Spleen (tissue), 11 donors: Measurements from ENCODE around the gene FGGY. TPM values are rescaled to one million over a fixed set of nuclear protein-coding genes. Genes with fewer than 3 reads are reported as not detected.

Experiments
- DNase-seq: peaks from one replicate; pipeline ENCODE4 v3.0.0-alpha.2; 2020
- H3K27ac ChIP-seq, 8 donors: fragments of 200-600 bp; sonication (generic) in 7 of 8; 1 replicate in 4 of 8; 2 replicates in 4 of 8; pipeline versions ENCODE4 v1.5.0 to v1.8.0; 2016 to 2021; ENCODE audit warnings: inconsistent platforms in 4 of 8, mild to moderate bottlenecking in 4 of 8, moderate library complexity in 1 of 8
- H3K27me3 ChIP-seq, 7 donors: fragments of 200-600 bp; sonication (generic) in 6 of 7; replicated peaks in 1 of 7; 1 replicate in 4 of 7; 2 replicates in 3 of 7; pipeline versions ENCODE4 v1.5.0 to v1.8.0; 2016 to 2021; ENCODE audit warnings: inconsistent platforms in 3 of 7, mild to moderate bottlenecking in 1 of 7
- H3K36me3 ChIP-seq, 6 donors: fragments of 200-600 bp; sonication (generic) in 5 of 6; 1 replicate in 4 of 6; 2 replicates in 2 of 6; pipeline versions ENCODE4 v1.5.0 to v1.8.0; 2016 to 2021; ENCODE audit warnings: inconsistent platforms in 2 of 6
- H3K4me1 ChIP-seq, 6 donors: fragments of 200-600 bp; sonication (generic) in 5 of 6; 1 replicate in 3 of 6; 2 replicates in 3 of 6; pipeline versions ENCODE4 v1.5.0 to v1.8.0; 2016 to 2021; ENCODE audit warnings: inconsistent platforms in 3 of 6
- H3K4me3 ChIP-seq, 8 donors: fragments of 200-600 bp; sonication (generic) in 7 of 8; 1 replicate in 4 of 8; 2 replicates in 4 of 8; pipeline versions ENCODE4 v1.5.0 to v1.8.0; 2016 to 2021; ENCODE audit warnings: inconsistent platforms in 4 of 8, mild to moderate bottlenecking in 4 of 8, moderate library complexity in 2 of 8
- H3K9me3 ChIP-seq, 8 donors: fragments of 200-600 bp; sonication (generic) in 7 of 8; 1 replicate in 4 of 8; 2 replicates in 4 of 8; pipeline versions ENCODE4 v1.5.0 to v1.8.0; 2016 to 2021; ENCODE audit warnings: inconsistent platforms in 4 of 8
- POLR2A ChIP-seq, 3 donors: fragments of 450-650 bp; IDR thresholded peaks; one replicate each; pipeline ENCODE4 v1.5.1; 2017; ENCODE audit warnings: antibody characterized with exemption in 3 of 3, mild to moderate bottlenecking in 1 of 3
- POLR2AphosphoS5 ChIP-seq, 3 donors: sonication (generic); formaldehyde crosslinking; IDR thresholded peaks; one replicate each; pipeline ENCODE4 v1.5.1; 2017; ENCODE audit warnings: antibody characterized with exemption in 3 of 3
- WGBS, 5 donors: extraction: QIAGEN DNeasy Blood & Tissue Kit in 3 of 5; methylation state at CpG; one replicate each; pipeline versions ENCODE4 v1.1.5 to v1.1.7; 2013 to 2018; 5-methylcytosine and 5-hydroxymethylcytosine counted together
- intact Hi-C: fragments of 100-400 bp; cut with DNase I; formaldehyde crosslinking; loops from one replicate; pipeline ENCODE4 v1.15.0; 2023; ENCODE audit warnings: low total_unique reads
- polyA plus RNA-seq, 3 donors: library from polyadenylated mRNA; stranded (reverse); fragments of 200-250 nt; gene quantifications; one replicate each; pipeline ENCODE4 v1.2.1, GENCODE V29; 2013
- total RNA-seq, 7 donors: library from RNA; depleted of rRNA in 3 of 7; stranded (reverse); fragments of >200 nt in 3 of 7; fragmentation: NEBNext Ultra II Directional in 4 of 7; extraction: Animal tissue kit (Norgen Biotek cat#: 25700) in 4 of 7; gene quantifications; one replicate each; pipeline versions ENCODE4 v1.1.0 to v1.2.1, GENCODE V29; 2016 to 2021
- TF ChIP-seq, protein P1 (sequence below), 11 experiments: fragments of 200-600 bp in 7 of 11; fragments of 450-650 bp in 4 of 11; sonication (generic) in 4 of 11; IDR thresholded peaks in 8 of 11; conservative IDR thresholded peaks in 3 of 11; 1 replicate in 7 of 11; 2 replicates in 4 of 11; pipeline versions ENCODE4 v1.4.0 to v1.8.0; 2016 to 2021; ENCODE audit warnings: antibody characterized with exemption in 11 of 11, inconsistent platforms in 4 of 11, mild to moderate bottlenecking in 1 of 11
- donor health status: healthy with polysubstance abuse.
- donor health status: DM: no; HTN: no; CAD: no; lungs with moderate emphysema.
- donor health status: DM: no; HTN: no; CAD: no.
- donor health status: Bipolar disorder and iron deficiency.
- donor health status: healthy.
- donor health status: DM: no; HTN: no; CAD: no.
- donor health status: DM: yes; HTN: yes; CAD: no.

The FGGY gene
- total and polyA plus RNA-seq, 10 donors = 1.7 to 27.8 (median 13.2) TPM

DNA sequence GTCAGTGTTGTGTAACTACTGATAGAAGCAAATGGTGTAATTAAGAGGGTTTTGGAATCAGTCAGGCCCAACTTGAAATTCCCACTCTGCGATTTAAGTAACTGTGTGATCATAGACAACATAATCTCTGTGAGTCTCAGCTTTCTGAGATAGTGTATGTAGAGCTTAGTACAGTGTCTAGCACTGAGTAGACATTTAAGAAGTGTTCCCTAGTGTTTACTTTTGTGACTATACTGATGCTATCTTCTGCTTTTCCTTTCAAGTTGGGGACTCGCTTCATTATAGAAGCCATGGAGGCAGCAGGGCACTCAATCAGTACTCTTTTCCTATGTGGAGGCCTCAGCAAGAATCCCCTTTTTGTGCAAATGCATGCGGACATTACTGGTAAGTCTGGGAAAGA, 370.1 kb downstream of the FGGY start:
- H3K27me3 ChIP-seq = no peaks in the 10 kb centered on the region
- H3K4me1 ChIP-seq = peaks cover 0 to 8% (median 0%) of the 10 kb centered on the region in 6 donors
- TF ChIP-seq, protein P1, sequence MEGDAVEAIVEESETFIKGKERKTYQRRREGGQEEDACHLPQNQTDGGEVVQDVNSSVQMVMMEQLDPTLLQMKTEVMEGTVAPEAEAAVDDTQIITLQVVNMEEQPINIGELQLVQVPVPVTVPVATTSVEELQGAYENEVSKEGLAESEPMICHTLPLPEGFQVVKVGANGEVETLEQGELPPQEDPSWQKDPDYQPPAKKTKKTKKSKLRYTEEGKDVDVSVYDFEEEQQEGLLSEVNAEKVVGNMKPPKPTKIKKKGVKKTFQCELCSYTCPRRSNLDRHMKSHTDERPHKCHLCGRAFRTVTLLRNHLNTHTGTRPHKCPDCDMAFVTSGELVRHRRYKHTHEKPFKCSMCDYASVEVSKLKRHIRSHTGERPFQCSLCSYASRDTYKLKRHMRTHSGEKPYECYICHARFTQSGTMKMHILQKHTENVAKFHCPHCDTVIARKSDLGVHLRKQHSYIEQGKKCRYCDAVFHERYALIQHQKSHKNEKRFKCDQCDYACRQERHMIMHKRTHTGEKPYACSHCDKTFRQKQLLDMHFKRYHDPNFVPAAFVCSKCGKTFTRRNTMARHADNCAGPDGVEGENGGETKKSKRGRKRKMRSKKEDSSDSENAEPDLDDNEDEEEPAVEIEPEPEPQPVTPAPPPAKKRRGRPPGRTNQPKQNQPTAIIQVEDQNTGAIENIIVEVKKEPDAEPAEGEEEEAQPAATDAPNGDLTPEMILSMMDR (IDR thresholded peaks at IDR 0.05 in 8 of 11, conservative IDR thresholded peaks at IDR 0.05 in 3 of 11) = no peak
- no peak for TF ChIP-seq POLR2A (IDR thresholded peaks at IDR 0.05)
- TF ChIP-seq POLR2AphosphoS5 (IDR thresholded peaks at IDR 0.05) = no peak
- H3K27ac ChIP-seq = no peak overlapping the region
- intact Hi-C loops = no loop called here
- no peaks in the 10 kb centered on the region for H3K9me3 ChIP-seq
- H3K36me3 ChIP-seq = no peaks in the 10 kb centered on the region
- WGBS, 5 donors = 91 to 97% (median 91%) methylated on average over 3 of the region's 3 CpGs
- H3K4me3 ChIP-seq = no peak overlapping the region
- no peak for DNase-seq

DNA sequence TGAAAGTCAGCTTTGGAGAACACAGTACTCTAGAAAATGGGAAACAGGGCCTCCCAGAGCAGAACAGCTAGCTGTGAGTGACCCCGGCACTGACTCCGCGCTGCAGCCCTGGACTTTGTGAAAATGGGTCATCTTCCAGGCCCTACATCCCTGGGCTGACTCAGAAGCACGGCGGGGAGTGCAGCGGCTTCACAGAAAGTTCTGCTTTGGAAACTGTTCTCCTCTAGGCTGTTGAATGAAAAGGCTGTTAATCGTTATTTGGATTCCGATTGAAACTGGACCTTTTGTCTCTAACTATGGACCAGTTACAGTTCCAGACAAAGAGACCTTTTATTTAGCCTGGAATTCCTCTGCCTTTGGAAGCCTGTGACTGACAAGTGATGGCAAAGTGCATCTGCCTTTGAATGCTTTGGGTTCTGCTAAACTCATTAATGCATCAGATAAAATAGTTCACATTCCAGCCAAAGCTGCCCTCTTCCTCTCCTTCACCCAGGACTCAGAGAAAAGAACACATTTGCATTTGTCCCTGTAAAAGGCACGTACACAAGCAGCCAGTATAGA, 372.9 kb downstream of the FGGY start:
- WGBS, 5 donors = 73 to 90% (median 83%) methylated on average over 9 of the region's 9 CpGs

DNA sequence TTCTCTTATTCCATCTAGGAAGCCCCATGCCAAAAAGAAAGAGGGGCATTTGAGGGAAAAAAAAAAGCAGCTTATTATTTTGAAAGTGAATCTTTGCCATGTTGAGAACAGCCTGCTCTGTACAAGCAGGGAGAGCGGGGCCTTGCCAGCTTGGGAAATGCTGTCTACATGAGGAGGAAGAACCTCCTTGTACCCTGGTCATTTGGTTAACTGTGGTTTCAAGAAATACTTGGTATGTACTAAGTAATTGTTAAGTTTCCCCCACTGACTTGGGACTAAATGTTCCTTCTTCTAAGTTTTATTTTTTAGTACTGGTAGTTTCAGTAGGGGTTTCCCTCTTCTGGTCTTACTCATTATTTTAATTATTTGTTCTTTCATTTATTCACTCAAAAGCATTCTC, 373.8 kb downstream of the FGGY start:
- no peaks in the 10 kb centered on the region for H3K36me3 ChIP-seq
- TF ChIP-seq POLR2AphosphoS5 (IDR thresholded peaks at IDR 0.05) (no peak), POLR2A (IDR thresholded peaks at IDR 0.05) (no peak)
- TF ChIP-seq, protein P1 (IDR thresholded peaks at IDR 0.05 in 8 of 11, conservative IDR thresholded peaks at IDR 0.05 in 3 of 11) = no peak
- H3K4me3 ChIP-seq = no peak overlapping the region
- no peak for DNase-seq
- no peaks in the 10 kb centered on the region for H3K9me3 ChIP-seq
- peak overlapping the region in 5 of 8 donors; percentile 2 to 60 (median 60) for H3K27ac ChIP-seq
- H3K4me1 ChIP-seq = peaks cover 0 to 38% (median 18%) of the 10 kb centered on the region in 6 donors
- no peaks in the 10 kb centered on the region for H3K27me3 ChIP-seq
- intact Hi-C loops = no loop called here
- 68 to 80% (median 72%) methylated on average over 1 of the region's 1 CpG for WGBS, 5 donors

More for the DNA sequence above, 372.9 kb downstream of the FGGY start:
- Histone ChIP-seq H3K27me3 (no peaks in the 10 kb centered on the region), H3K4me1 (peaks cover 0 to 29% (median 18%) of the 10 kb centered on the region in 6 donors), H3K4me3 (no peak overlapping the region), H3K27ac (peak overlapping the region in 5 of 8 donors; percentile 1 to 60 (median 60)), H3K36me3 (no peaks in the 10 kb centered on the region), H3K9me3 (no peaks in the 10 kb centered on the region)
- TF ChIP-seq POLR2AphosphoS5 (IDR thresholded peaks at IDR 0.05) = no peak
- TF ChIP-seq, protein P1 (IDR thresholded peaks at IDR 0.05 in 8 of 11, conservative IDR thresholded peaks at IDR 0.05 in 3 of 11) = no peak
- no peak for TF ChIP-seq POLR2A (IDR thresholded peaks at IDR 0.05)
- no peak for DNase-seq
- intact Hi-C loops = no loop called here

DNA sequence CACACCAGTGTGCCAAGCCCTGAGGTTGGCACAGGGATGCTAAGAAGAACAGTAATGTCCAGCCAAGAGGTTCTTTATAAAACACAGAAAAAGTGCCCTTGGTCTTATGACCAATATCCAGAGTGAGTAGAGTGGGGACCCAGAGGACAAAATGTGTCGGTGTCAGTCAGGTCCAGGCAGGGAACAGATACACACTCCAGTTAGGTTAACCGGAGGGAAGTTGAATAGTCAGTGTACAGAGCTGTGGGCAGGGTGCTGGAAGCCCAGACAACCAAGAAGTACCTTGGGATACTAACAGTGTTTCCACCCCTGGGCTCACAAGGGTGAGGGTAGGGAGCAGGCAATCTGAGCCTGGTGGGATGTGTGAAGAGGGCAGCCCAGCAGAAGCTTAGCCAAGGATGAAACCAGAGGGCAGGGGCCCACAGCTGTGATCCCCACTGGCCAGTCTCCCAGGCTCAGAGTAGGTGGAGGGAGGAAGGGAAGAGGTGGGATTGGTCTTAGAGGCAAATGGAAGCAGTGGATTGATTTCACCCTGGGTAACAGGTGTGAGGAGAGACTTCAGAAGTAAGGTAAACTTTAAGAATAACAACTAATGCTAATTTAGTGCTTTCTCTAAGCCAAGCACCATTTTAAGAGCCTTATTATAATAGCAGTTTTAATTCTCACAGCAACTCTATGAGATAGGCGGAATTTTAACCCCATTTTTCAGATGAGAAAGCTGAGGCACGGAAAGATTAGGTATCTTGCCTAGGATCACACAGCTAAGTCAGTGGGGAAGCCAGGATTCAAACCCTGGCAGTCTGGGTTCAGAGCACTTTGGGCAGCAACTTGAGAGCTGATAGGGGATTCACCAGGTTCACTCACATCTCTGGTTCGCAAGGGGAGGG, 374.4 kb downstream of the FGGY start:
- 87 to 95% (median 92%) methylated on average over 5 of the region's 5 CpGs for WGBS, 5 donors
- no peak for DNase-seq

More for the DNA sequence above, 374.4 kb downstream of the FGGY start:
- no peak for TF ChIP-seq POLR2A (IDR thresholded peaks at IDR 0.05)
- TF ChIP-seq, protein P1 (IDR thresholded peaks at IDR 0.05 in 8 of 11, conservative IDR thresholded peaks at IDR 0.05 in 3 of 11) = no peak
- no peak for TF ChIP-seq POLR2AphosphoS5 (IDR thresholded peaks at IDR 0.05)
- no peaks in the 10 kb centered on the region for H3K36me3 ChIP-seq
- peak overlapping the region in 4 of 8 donors; percentile 56 to 60 (median 60) for H3K27ac ChIP-seq
- H3K9me3 ChIP-seq = no peaks in the 10 kb centered on the region
- intact Hi-C loops = no loop called here
- no peak overlapping the region for H3K4me3 ChIP-seq
- H3K4me1 ChIP-seq = peaks cover 0 to 44% (median 18%) of the 10 kb centered on the region in 6 donors
- no peaks in the 10 kb centered on the region for H3K27me3 ChIP-seq
